Pons (tissue), 1 donor: Measurements from ENCODE around the gene NXPH4.

ENCODE experiments used
- DNase-seq: peaks from one replicate; pipeline ENCODE4 v3.0.0-alpha.2; 2016; ENCODE audit warnings: low spot score

The NXPH4 gene

DNA sequence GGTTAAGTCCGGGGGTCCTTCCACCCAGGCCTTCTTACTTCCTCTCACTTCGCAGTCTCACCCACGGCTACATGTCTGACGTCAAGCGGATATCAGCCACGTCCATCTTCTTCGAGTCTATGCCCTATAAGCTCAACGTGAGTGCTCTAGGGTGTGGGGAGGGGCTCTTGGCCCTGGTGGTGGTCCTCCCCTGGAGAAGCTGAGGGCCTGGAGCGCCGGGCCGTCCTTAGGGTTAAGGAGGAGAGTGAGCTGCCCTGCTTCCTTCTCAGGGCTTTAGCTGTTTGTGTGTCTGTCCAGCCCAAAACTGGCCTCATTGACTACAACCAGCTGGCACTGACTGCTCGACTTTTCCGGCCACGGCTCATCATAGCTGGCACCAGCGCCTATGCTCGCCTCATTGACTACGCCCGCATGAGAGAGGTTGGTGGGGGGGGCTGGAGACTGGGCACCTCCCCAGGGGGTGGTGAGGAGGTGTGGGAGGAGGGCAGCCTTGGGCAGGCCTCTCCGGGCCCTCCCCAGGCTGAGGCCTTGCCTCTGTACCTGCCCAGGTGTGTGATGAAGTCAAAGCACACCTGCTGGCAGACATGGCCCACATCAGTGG is 15.7 kb downstream of the NXPH4 start:
- no peak for DNase-seq

DNA sequence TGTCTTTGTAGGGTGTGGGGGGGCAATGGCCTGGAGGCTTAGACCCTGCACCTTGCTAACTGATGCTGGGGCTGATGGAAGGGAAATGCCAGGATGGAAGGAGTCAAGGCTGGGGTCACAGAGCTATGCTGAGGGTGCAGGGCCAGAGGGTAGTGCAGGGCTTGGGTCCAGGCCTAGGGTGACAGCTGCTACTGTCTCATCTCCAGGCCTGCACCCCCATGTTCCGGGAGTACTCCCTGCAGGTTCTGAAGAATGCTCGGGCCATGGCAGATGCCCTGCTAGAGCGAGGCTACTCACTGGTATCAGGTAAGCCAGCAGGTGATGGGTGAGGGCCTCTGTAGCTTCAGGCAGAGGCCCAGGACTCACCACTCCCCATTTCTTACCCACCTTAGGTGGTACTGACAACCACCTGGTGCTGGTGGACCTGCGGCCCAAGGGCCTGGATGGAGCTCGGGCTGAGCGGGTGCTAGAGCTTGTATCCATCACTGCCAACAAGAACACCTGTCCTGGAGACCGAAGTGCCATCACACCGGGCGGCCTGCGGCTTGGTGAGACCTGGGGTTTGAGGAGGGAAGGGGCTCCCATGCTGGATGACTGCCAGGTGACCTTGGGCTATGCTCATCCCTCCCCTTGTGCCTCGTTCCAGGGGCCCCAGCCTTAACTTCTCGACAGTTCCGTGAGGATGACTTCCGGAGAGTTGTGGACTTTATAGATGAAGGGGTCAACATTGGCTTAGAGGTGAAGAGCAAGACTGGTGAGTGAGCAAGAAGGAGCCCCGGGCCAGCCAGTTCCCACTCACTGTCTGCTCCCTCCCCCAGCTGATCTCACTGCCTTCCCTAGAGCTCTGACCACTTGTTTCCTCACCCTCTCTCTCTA is 17.0 kb downstream of the NXPH4 start:
- DNase-seq = no peak

DNA sequence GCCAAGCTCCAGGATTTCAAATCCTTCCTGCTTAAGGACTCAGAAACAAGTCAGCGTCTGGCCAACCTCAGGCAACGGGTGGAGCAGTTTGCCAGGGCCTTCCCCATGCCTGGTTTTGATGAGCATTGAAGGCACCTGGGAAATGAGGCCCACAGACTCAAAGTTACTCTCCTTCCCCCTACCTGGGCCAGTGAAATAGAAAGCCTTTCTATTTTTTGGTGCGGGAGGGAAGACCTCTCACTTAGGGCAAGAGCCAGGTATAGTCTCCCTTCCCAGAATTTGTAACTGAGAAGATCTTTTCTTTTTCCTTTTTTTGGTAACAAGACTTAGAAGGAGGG is 17.6 kb downstream of the NXPH4 start:
- DNase-seq = no peak

DNA sequence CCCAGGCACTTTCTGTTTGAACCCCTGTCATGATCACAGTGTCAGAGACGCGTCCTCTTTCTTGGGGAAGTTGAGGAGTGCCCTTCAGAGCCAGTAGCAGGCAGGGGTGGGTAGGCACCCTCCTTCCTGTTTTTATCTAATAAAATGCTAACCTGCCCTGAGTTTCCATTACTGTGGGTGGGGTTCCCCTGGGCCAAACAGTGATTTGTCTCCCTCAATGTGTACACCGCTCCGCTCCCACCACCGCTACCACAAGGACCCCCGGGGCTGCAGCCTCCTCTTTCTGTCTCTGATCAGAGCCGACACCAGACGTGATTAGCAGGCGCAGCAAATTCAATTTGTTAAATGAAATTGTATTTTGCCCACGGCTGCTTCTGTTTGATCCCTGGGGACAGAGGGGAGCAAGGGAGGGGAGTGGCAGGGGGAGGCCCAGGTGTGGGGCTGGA is 18.0 kb downstream of the NXPH4 start:
- DNase-seq = no peak

DNA sequence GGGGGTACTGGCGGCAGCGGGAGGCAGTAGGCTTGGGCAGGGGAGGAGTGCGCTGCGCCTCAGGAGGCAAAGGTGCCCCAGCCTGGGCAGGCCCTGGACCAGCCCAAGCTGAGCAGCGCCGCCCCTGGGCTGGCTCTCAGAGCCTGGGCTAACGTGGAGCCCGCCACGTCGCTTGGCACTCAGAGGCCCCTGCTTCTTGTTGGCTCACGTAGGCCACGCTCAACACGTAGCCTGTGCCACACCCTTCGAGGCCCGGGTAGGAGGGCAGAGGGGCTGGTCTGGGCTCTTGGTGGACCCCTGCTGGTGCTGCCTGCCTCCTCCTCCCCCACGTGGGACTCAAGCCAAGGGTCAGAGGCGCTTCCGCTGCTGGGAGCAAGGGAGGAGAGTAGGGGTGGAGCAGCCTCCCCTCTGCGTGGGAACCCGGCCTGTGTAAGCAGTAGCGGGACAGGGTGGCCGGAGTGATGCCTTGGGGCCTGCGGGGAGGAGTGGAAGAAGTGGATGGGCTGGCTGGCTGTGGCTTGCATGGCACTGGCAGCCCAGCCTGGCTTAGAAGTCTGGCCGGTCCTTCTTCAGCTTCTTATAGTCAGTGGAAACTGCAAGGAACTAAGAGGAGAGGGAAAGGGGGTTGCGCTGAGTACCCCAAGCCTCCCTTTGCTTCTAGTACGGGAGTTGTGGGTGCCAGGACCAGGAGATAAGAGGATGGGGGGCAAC is 18.6 kb downstream of the NXPH4 start:
- no peak for DNase-seq

DNA sequence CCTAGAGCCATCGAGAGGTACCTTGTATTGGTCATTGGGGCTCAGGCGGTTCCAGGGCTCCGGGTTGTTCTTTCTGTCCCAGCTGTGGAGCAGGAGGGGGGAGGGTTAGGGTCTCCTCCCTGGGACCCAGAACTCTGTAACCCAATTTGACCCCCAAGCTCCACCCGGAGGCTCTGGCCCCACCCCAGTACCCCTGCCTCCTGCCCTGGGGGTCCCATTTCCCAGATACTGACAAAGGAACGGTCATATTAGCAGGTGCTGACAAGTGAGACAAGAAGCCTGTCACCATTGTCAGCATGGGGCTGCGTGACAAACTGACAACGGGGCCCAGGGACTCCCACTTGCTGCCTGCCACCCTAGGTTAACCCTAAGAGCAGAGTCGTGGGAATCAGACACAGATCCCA is 19.1 kb downstream of the NXPH4 start:
- DNase-seq = no peak

DNA sequence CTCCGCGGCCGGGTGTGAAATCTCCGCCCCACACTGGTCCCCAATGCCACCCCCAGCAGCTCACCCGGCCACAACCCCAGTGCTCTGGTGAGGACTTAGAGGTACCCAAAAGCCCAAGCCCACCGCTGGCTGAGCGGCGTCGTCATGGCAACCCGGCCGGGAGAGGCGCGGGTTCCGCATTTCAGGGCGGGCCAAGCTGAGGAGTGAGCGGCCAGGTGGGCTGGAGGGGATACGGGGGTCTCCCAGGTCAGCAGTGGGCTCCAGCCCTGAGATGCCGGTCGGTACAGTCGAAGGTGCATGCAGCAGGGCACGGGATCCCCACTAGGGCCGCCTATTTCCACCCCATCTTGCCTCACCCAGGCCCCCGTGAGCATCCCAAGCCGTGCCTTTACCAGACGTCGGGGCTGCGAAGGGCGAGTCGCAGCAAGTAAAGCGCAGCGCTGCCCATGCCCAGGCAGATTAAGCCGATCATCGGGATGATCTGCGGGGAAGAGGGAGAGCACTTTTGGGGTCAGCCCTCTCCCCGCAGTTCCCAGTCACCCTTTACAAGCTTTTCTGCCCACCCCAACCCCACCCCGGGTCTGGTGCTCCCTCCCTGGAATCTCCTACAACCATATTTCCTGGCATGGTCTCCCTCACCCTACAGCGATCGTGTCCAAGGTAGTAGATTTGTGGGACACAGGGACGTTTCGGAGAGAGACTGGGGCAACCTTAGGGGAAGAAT is 19.8 kb downstream of the NXPH4 start:
- DNase-seq = no peak

DNA sequence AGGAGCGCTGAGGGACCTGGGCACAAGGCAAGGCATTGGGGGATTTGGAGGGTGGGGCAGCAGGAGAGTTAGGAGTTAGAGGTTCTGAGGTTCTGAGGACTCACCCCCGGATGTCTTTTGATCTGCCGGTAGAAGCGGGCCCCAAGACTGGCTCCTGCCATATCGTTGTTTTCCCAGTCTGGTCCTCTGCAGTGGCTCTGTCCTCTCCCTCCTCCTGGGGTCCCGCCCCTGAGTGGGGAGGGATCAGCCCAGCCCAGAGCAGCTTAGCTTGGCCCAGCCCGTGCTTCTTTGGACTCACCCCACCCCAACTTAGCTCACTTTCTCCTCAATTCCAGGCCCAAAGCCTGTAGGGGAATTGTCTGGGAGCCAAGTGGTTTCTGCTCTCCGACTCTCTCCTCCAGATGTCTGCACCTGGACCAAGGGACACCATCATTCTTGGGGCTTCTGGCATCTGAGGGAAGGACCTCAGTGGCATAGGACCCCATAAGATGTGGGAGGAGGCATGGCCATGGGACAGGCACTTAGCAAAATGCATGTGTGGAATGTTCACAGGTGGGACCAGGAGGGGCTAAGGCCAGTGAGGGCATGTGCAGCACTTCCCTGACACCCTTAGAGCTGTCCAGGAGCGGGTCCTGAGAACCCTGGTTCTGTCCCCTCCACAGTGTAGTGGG is 20.5 kb downstream of the NXPH4 start:
- no peak for DNase-seq

DNA sequence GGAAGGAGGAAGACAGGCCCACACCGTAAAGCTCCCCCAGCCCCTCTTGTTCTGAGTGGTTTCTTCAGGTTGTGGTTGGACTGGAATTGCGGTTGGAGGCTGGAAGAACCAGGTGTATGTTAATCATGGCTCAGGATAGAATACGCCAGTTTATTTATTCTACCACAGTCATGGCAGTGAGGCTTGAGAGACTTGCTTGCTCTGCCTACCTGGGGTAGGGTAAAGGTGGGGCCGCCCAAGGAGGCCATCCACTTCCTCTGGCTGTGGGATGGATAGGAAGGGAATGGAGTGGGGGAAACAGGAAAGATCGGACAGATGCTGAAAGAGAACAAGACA is 21.0 kb downstream of the NXPH4 start:
- DNase-seq = no peak

DNA sequence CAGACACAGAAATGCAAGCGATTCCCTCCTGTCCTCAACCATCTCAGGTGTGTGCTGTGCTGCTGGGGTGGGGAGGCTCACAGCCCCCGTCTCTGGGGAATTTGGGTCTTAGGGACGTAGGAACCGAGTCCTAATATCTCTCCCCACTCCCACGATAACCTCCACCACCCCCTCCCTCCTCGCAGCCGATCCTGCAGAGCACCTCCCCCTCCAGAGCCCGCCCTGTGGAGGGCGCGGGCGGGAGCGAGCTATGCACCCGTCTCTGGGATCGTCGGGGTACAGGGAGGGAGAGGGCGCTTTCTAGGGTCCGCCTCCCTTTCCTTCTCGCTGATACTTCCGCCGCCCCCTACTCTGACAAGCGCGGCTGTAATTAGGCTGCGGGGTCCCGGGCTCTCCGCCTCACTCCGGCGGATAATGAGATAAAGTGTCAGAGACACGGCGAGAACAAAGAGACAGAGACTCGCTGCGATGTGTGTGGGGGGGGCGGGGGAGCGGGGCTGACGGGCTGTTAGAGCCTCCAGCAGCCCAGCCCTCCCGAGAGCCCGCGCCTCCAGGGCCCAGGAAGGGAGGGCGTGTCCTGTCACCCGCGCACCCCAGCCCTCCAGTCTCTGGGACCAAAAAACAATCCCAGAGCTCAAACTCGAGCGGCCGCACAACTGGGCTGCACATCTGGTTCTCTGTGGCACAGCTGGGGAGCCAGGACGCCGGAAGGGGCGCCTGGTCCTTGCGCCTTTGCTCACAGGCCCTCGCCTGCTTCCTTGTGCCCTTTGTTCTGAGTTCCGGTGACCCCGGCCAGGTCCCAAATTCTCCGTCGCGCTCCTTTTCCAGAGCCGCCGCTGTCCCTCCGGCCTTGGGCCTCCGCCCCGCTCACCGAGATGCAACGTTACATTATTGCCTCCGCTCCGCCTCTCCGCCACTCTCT is 21.6 kb downstream of the NXPH4 start:
- DNase-seq = no peak

DNA sequence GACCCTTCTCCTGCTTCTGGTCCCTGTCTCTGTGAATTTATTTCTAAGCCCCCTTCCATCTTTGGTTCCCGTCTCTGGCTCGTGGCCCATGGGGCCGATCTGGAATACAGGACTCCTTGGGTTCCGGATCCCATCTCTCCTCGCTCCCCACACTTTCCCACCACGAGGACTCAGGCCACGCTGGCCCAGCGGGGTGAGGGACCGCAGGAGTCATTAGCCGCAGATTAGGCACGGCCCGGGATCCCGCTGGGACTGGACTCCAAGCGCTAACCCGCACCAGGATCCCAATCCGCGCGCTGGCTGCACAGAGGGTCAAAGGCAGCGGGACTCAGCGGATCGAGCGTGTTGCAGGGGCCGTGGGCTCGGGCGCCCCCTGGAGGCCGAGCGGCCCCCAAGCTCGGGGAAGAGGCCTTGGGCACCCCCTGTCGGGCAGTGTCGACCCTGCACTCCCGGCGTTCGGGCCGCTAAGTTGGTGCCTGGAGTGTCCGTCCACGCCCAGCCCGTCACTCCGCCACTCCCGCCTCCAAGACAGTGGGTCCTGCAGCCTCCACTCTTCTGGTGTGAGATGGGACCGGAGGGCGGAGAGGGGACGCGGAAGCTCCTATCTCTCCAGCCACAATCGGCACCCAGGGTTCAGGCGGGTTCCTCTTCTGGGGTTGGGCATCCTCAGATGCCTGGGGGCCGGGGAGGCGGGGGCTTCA is 22.4 kb downstream of the NXPH4 start:
- peak; percentile 78 for DNase-seq

DNA sequence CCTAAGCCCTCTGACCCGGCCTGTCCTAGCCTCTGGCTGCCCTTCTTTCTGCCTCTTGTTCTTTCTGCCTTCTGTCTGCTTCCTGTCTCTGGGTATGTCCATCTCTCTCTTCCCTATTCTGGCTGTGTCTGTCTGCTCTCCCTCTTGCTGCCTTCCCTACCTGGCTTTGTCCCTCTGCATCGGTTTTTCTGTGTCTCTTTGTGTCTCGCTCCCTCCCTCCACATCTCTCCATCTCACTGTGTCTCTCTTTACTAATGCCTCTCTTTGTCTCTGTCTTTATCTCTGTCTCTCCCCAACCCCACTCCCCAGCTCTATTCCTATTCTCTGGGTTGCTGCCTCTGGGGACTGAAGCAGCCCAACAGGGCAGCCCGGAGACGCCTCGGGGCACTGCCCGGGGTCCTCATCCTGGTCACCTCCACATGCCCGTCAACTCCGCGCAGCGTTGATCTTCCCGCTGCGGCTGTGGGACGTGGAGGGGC is 23.0 kb downstream of the NXPH4 start:
- no peak for DNase-seq

DNA sequence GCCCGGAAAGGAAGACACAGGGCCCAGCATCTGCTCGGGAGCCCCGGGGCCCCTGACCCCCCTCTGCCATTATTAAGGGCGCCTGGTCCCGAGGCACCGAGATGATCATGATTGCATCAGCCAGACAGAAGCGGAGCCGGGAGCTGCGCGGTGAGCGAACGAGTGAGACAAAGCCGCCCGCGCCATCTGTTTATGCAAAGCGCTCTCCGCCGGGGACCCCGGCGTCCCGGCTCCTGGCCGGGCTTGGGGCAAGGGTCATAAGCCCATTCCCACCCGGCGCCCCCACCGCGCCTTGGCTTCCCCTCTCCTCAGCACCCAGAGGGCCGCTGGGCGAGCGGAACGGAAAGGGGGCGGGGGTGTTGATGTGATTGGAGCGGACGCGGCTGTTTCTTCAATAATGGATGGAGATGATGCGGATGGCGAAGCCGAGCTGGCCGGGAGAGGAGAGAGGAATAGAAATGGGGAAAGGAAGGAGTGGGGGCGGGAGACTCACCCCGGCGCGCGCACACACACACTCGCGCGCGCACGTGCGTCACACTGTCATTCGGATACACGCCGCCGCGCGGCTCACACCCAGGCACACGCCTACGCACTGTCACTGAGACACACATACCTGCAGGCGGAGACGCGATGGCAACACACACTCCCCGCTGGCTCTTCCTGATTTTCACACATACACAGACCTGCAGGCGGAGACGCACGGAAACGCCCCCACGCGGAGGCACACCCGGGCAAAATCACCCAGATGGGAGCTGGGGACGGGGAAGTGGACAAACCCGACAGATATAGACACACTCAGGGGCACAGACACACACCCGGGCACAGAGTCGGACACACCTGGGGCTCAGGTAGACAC is 23.7 kb downstream of the NXPH4 start:
- peak; percentile 42 for DNase-seq

DNA sequence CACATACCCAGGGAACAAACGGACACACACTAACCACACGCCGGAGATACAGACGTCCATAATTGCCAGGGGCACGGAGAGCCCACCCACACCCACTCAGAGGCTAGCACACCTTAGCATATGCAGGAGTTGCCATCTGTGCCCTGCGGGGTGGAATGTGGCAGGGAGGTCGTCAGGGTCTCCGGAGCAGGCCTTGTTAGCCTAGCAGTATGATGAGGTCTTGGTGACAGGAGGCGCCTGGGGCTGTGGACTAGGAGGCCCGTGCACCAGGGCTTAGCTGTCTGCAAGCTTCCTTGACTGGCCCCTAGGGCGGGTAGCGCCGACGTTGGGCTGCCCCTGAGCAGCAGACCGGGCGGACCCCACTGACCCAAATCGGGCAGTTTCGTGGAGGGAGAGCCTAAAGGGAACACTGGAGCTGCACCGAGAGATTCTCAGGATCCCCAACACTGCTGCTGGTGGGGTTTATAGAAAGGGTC is 24.4 kb downstream of the NXPH4 start:
- no peak for DNase-seq

DNA sequence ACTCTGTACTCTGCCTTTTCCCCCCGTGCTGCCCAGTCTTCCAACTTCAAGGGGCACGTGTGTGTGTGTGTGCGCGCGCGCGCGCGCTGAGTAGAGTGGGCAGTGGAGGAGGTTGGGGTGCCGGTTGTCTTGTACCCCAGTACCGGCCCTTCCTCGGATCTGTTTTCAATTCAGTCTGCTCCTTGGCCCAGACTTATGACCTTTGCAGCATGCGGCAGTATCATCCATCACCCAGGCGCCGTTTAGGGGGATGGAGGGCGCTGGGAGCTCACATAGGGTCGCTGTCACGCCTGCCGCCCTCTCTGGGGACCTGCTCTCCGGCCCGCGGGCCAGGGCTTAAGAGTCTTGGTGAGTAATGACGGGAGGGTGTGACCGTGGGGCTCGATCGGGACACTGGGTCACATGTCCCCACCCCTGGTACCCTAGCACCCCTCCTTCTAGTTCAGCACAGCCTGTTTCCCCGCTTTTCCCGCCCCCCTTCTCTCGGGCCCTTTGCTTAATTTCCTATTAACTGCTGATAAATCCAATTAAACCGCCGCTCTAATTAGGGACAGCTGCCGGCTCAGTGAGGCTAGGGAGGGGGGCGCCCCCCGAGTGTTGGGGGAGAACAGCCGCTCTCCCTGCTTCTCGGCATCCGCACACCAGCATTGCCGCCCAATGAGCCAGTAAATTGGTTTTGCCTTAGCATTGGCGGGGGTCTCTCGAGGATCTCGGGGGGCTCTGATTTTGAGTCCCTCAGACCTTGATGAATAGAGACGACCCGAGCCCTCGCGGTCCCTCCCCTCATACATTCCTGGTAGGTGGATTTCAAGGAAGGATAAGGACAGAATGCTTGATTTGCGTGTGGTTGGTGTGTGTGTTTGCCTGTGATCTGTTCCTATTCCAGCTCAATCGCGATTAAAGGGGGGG is 25.1 kb downstream of the NXPH4 start:
- no peak for DNase-seq

DNA sequence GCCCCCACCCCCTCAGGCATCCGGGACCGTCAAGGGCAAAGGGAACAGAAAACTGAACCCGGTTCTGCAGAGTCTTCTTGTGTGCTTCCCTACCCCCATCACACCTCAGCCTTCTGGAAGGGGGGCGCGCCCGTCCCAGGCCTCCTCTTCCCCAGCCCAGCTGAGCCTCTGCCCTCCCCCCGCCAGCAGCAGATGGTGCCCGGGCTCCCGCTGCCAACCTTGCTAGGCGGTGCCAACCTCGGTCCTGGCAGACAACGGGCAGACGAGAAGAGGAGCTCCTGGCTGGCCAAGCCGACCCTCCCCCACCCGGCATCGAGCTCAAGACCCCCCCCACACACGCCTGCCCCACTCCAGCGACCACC is 25.7 kb downstream of the NXPH4 start:
- no peak for DNase-seq

DNA sequence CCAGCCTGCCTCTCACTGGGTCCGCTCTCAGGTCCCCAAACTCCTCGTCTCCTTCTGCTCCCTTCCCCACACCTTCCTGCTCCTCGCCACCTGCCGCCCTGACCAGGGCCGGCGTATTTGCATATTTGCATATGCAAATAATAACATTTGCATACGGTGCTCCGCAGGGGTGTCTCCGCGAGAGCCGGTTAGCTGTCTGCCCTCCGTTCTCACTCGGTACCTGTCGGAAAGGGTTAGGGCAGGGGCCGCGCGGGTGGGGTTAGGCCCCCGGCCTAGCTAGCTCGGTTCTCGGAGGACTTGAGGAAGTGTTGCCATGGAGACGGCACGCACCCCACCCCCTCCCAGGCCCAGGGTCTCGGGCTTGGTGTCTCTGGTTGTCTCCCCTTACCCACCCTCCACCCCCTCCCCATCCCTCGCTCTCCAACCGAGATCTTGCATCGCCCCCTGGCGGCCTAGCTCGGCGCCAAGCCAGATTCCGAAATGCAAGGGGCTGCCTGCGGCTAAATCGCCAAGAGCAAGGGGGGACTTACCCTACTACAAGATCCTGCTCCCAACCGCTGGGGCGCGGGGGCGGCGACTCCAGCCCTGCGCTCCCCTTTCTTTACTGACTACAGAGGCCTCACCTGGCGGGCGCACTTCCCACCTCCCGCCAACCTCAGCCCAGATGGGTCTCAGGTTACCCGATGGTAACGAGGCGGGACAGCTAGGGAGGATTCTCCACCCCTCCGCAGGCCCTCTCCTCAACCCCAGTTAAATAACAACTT is 26.3 kb downstream of the NXPH4 start:
- DNase-seq = no peak
